Measurements from ENCODE around the gene SREBF2. TPM values are rescaled to one million over a fixed set of nuclear protein-coding genes. Genes with fewer than 3 reads are reported as not detected.

The SREBF2 gene
- total RNA-seq, 1 donor from 2014 or later: 61.1 TPM

- no peak for DNase-seq (ENCODE audit: low read depth)
- TF ChIP-seq CTCF (conservative IDR thresholded peaks at IDR 0.05; ENCODE audit: low read depth, low read length): no peak
- H3K4me3 ChIP-seq (ENCODE audit: low read depth, low read length): no peak overlapping the region
These were observed 78.2 kb downstream of the SREBF2 start for GRCh38 chr22:41911001-41911611.

- TF ChIP-seq CTCF (conservative IDR thresholded peaks at IDR 0.05; ENCODE audit: low read depth, low read length): no peak
- H3K4me3 ChIP-seq (ENCODE audit: low read depth, low read length): no peak overlapping the region
- no peak for DNase-seq (ENCODE audit: low read depth)
These were observed 79.6 kb downstream of the SREBF2 start for GRCh38 chr22:41912338-41913039.

- no peak for DNase-seq (ENCODE audit: low read depth)
These were observed 80.3 kb downstream of the SREBF2 start for GRCh38 chr22:41913040-41913719.

GRCh38 chr22:41913842-41914534 lies 81.1 kb downstream of the SREBF2 start:
- DNase-seq (ENCODE audit: low read depth): no peak
- H3K4me3 ChIP-seq (ENCODE audit: low read depth, low read length): no peak overlapping the region
- TF ChIP-seq CTCF (conservative IDR thresholded peaks at IDR 0.05; ENCODE audit: low read depth, low read length): no peak

More at GRCh38 chr22:41913040-41913719, 80.3 kb downstream of the SREBF2 start:
- TF ChIP-seq CTCF (conservative IDR thresholded peaks at IDR 0.05; ENCODE audit: low read depth, low read length): no peak
- H3K4me3 ChIP-seq (ENCODE audit: low read depth, low read length): no peak overlapping the region

GRCh38 chr22:41914611-41915034 lies 81.7 kb downstream of the SREBF2 start:
- no peak overlapping the region for H3K4me3 ChIP-seq (ENCODE audit: low read depth, low read length)
- no peak for DNase-seq (ENCODE audit: low read depth)
- TF ChIP-seq CTCF (conservative IDR thresholded peaks at IDR 0.05; ENCODE audit: low read depth, low read length): no peak

GRCh38 chr22:41915035-41915785 lies 82.3 kb downstream of the SREBF2 start, which contains the start of gene SHISA8:
Gene SHISA8 (minus strand): TSS chr22:41915074. CDS start chr22:41914667, 407 bp downstream.
- no peak for DNase-seq (ENCODE audit: low read depth)
- H3K4me3 ChIP-seq (ENCODE audit: low read depth, low read length): no peak within 1 kb of the TSS
- TF ChIP-seq CTCF (conservative IDR thresholded peaks at IDR 0.05; ENCODE audit: low read depth, low read length): no peak

All from epithelial cell of proximal tubule (primary cell).